HG03039 (cell line): Measurements from ENCODE around the gene DTD2.
"Not testable (repeated sequence)": the region's sequence is repeated elsewhere in the genome, so short reads cannot be mapped to it uniquely, and the experiment has no call there.

Source experiments
- ATAC-seq: cut with Tn5 transposase; IDR thresholded peaks from one replicate; pipeline ENCODE4 v1.9.1; 2021; ENCODE audit warnings: mild to moderate bottlenecking, moderate library complexity; ENCODE audit not compliant: unreplicated experiment

DTD2 gene

GRCh38 chr14:31442284-31442683 lies 15.0 kb downstream of the DTD2 start:
- no peak for ATAC-seq

DNA sequence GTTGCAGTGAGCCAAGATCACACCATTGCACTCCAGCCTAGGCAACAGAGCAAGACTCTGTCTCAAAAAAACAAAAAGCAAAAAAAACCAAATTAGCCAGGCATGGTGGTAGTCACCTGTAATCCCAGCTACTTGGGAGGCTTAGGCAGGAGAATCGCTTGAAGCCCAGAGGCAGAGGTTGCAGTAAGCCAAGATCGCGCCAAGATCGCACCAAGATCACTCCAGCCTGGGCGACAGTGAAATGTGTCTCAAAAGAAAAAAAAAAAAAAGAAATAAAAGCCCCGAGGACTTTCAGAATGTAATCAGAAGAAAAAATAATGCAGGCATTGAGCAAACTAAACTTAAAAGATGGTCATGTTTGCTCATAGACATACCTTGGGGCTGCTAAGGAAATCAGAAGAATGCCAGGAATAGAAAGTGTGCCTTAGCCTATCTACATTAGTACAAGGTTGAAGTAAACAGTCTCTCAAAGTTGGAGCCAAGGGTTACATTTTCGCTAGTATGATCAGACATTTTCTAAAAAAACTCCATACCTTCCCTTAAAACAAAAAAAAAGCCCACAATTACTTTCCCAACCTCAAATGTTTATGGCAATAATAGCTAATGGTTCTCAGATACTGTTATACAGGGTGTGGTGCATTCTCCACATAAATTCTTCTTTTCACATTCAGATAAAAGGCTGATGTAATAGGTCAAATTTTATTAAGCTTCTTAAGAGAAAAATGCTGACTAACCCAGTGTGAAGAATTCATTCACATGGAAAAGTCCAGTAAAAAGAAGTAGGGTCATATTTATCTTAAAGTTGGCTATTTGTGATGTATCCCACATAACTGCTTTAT lies 15.8 kb downstream of the DTD2 start:
- no peak for ATAC-seq

DNA sequence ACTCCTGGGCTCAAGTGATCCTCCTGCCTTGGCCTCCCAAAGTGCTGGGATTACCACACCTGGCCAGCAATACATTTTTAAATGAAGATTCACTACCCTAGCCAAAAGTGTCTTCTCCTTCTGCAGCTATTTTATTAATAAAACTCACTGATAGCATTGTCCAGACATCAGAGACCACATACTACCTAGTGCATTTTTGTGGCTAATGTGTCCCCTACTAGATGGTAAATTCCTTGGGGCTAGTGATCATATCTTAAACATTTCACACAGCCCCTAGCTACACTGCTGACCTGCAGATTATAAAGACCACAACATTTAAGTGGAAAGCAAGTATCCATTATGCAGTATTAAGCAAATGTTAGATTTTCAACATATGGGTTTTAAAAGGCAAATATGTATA lies 17.0 kb downstream of the DTD2 start:
- no peak for ATAC-seq

GRCh38 chr14:31439561-31439960 lies 17.7 kb downstream of the DTD2 start:
- no peak for ATAC-seq

GRCh38 chr14:31437045-31437691 lies 20.1 kb downstream of the DTD2 start:
- ATAC-seq = not testable (repeated sequence)

DNA sequence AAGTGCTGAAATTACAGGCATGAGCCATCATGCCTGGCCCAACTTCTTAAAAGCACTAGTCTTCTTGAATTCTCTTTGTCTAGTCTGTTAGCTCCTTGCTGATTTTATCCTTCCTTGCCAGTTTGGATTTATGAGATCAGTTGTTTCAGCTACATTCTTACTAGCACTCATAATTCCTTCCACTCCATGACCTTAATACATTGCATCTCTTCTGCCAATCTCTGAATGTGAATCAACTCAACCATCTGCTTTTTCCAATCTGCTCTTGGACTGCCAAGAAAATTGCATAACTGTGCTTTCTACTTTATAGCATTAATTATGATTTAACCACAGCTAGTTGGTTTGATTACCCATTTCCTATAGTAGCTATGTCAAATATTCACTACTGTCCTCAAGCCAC lies 22.0 kb downstream of the DTD2 start:
- ATAC-seq = no peak

GRCh38 chr14:31430634-31431264 lies 26.6 kb downstream of the DTD2 start:
- ATAC-seq = no peak

DNA sequence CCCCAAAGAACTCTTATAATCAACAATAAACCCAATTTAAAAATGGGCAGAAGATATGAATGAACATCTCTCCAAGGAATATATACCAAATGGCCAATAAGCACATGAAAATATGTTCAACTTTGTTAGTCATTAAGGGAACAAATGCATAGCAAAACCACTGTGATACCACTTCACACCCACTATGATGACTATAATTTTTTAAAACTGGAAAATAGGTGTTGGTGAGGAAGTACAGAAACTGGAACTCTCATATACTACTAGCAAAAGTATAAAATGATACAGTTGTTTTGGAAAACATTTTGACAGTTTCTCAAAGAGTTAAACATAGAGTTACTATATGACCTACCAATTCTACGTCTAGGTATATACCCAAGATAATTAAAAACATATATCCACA lies 27.5 kb downstream of the DTD2 start:
- no peak for ATAC-seq

- ATAC-seq = no peak
Measured at GRCh38 chr14:31428011-31428410, 29.3 kb downstream of the DTD2 start.

DNA sequence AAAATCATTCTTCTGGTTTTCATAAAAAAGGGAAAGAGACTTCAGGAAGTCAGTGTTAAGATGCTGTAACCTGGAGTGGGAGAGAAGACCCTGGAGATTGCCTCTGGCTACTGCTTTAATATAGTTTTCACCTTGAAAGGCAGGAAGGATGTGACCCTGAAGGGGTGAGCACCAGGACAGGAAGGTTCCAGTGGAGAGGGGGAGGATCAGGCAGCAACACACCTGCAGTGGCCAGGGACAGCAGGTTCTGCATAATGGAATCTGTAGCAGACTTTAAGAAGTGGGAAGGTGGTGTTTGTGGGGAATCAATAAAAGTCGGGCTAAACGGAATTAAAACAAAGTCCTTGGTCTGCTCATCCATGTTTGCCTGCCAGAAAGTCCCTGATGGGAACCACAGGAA lies 30.6 kb downstream of the DTD2 start:
- no peak for ATAC-seq

GRCh38 chr14:31425905-31426304 lies 31.4 kb downstream of the DTD2 start:
- ATAC-seq = no peak

GRCh38 chr14:31421200-31421599 lies 36.1 kb downstream of the DTD2 start:
- ATAC-seq = no peak

GRCh38 chr14:31420319-31421111 lies 36.8 kb downstream of the DTD2 start, which contains the start of gene HEATR5A:
HEATR5A (minus strand) TSS chr14:31420550; CDS start chr14:31402975, 17,575 bp downstream.
- peak; percentile 97 for ATAC-seq

DNA sequence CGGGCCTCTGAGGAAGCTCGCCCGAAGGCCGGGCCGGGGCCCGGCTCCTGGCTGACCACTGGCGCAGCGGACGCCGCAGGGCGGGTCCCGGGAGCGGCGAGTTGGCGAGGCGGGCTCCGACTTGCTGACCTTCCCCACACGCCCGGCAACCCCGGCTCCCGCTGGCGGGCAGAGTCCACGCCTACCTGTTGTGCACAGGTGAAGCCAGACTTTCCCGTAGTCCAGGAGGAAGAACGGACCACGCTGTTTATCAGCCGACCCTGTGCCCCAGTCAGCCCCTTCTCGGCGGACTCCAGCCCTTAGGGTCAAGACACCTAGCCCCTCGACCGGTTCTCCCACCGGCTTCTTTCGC lies 37.4 kb downstream of the DTD2 start:
- peak; percentile 15 for ATAC-seq

DNA sequence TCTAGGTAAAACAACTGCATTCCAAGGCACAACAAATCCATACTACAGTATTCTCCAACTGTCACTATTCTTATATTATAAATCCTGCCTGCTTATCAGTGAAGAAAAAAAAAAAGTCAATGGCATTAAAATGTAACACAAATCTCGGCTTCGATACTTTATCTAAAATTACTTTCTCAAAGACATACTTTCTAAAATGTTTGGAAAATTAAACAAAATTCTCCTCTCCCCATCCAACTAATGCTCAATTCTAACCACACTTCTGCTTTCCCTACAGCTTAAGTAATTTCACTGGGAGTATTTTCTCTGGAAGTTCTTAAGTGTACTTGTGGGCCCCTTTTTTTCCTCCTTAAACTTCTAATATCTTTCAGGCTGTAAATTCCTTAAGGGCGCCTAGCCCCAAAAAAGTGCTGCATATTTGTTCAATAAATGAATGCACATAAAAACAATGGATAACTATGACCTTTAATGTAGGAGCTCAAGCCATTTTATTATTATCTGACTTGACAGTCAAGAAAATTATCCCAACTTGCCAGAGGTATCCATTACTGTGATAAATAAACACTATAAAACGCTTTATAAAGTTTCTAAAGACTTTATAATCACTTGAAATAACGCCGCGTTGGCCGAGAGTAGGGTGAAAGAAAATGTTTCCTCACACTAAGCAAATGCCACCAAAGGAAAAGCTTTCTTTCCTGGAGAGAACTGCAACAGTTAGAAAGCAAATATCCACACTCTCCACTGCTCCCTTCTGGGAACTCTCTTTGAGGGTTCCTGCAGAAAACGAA lies 37.9 kb downstream of the DTD2 start:
- no peak for ATAC-seq

DNA sequence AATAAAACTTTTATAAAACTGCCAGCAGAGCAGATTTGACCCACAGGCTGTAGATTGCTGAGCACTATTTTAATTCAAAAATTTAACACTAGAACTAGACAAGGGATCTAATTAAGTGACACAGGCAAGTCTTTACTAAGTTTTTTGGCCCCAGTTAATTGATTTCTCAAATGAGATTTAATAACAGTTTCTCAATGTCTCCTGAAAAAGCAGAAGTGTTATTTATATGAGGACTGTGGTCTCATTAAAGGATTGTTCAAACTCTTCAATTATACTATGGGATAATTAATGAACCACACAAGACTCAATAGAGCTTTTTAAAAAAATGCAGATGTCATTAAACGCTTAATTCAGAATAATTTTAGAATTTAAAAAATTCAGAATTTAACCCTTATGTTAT lies 38.9 kb downstream of the DTD2 start:
- ATAC-seq = no peak

- no peak for ATAC-seq
Measured at GRCh38 chr14:31414190-31414833, 43.0 kb downstream of the DTD2 start.

DNA sequence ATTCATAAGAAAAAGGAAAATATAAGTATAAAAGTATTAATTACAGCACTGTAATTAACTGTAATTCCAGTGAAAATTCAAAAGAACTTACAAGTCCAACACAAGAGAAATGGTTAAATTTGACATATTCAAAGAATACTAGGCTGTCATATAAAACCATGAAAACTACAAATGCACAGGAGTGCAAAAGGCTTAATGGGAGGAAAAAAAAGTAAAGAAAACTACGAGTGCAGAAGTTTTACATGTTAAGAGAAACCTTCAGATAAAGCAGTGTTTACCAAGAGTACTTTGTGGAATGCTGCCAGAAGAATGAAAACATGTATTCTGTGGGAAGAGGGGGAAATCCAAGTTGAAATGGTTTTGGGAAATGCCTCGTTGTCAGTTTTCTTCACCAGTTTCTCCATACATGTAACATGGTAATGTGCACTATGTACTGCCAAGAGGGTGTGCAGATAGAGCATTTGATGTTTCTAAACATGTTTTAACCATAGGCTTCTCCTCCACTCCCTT lies 46.0 kb downstream of the DTD2 start:
- ATAC-seq = no peak

DNA sequence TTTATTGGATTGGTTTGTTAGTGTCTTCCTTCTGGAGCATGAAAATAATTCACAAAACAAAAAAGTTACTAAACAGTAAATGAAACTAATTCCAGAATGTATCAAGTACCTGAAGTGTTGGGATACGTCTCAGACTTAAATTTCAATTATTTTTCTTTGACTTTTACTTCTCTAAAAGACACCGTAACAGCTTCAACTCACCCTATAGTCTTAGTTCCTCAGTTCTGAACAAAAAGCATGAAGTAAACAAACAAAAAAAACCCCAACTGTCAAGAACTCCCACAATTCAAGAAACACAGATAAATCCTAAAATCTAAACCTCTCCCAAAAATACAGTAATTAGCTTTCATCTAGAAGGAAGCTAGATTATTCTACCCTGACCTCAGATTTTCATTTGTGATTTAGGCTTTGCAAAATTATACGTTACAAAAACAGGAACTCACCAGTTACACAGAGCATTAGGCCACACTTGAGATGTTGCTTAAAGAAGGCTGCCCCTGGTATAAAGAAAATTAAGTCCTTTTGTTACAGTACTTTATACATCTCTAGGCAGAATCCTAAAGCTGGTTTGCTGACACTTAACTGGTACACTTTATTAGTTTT lies 47.2 kb downstream of the DTD2 start:
- no peak for ATAC-seq
